NB4 (cell line): ENCODE results near the gene CBFA2T2.

Experiments
- MYC ChIP-seq: IDR thresholded peaks from 2 replicates; pipeline ENCODE4 v1.6.1; 2011; ENCODE audit warnings: low read depth, low read length
- TF ChIP-seq, protein P1 (sequence below): IDR thresholded peaks from one replicate; pipeline ENCODE4 v1.5.1; 2012; ENCODE audit warnings: low read depth, low read length

DNA sequence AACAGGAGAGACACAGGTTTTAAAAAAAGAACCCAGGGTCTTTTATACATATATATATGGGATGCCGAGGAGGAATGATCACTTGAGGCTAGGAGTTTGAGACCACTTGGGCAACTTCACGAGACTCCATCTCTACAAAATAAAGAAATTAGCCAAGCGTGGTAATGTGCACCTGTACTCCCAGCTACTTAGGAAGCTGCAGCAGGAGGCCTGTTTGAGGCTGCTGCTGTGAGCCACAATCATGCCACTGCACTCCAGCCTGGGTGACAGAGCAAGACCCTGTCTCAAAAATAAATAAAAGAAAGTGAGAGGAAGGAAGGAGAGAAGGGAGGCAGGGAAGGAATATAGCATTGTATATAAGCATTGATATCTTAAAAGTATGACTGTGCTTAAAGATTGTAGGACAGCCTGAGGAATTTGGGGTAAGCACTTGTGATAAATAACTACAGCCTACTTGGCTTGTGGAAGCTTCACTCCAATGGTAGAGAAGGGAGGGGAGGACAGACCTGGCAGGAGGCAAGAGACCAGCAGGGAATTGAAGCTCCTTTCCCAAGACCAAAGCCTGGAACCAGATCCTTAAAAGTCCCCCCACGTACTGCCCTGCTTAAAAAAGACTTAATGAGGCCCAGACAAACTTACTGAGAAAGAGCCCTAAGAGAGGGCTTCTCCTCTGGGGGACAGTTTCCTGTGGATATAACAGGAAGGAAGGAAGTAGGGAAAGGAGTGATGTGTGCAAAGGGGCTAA, 43.8 kb upstream of the CBFA2T2 start:
- TF ChIP-seq, protein P1, sequence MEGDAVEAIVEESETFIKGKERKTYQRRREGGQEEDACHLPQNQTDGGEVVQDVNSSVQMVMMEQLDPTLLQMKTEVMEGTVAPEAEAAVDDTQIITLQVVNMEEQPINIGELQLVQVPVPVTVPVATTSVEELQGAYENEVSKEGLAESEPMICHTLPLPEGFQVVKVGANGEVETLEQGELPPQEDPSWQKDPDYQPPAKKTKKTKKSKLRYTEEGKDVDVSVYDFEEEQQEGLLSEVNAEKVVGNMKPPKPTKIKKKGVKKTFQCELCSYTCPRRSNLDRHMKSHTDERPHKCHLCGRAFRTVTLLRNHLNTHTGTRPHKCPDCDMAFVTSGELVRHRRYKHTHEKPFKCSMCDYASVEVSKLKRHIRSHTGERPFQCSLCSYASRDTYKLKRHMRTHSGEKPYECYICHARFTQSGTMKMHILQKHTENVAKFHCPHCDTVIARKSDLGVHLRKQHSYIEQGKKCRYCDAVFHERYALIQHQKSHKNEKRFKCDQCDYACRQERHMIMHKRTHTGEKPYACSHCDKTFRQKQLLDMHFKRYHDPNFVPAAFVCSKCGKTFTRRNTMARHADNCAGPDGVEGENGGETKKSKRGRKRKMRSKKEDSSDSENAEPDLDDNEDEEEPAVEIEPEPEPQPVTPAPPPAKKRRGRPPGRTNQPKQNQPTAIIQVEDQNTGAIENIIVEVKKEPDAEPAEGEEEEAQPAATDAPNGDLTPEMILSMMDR: no peak
- no peak for TF ChIP-seq MYC
